Left ventricle myocardium inferior (tissue), 1 donor: ENCODE data around the gene SLC51A. TPM values are rescaled to one million over a fixed set of nuclear protein-coding genes. Genes with fewer than 3 reads are reported as not detected.

Experiments
- DNase-seq: peaks from one replicate; pipeline ENCODE4 v3.0.0-alpha.2; 2020
- H3K27ac ChIP-seq: fragments of 200-600 bp; replicated peaks from 2 replicates; pipeline ENCODE4 v1.8.0; 2021
- H3K27me3 ChIP-seq: fragments of 200-600 bp; 2 replicates; pipeline ENCODE4 v1.8.0; 2021; ENCODE audit warnings: low read depth
- H3K36me3 ChIP-seq: fragments of 200-600 bp; 2 replicates; pipeline ENCODE4 v1.8.0; 2021
- H3K4me1 ChIP-seq: fragments of 200-600 bp; 2 replicates; pipeline ENCODE4 v1.8.0; 2021
- H3K4me3 ChIP-seq: fragments of 200-600 bp; 2 replicates; pipeline ENCODE4 v1.8.0; 2021; ENCODE audit warnings: mild to moderate bottlenecking, moderate library complexity
- H3K9me3 ChIP-seq: fragments of 200-600 bp; replicated peaks from 2 replicates; pipeline ENCODE4 v1.8.0; 2021
- intact Hi-C: fragments of 100-400 bp; cut with micrococcal nuclease; formaldehyde crosslinking; loops from one replicate; pipeline ENCODE4 v1.11.0; 2022
- total RNA-seq: library from RNA; stranded (reverse); fragmentation: NEBNext Ultra II Directional; extraction: Animal tissue kit (Norgen Biotek cat#: 25700); gene quantifications from one replicate; pipeline ENCODE4 v1.2.1, GENCODE V29; 2021
- TF ChIP-seq, protein P1 (sequence below): fragments of 200-600 bp; IDR thresholded peaks from 2 replicates; pipeline ENCODE4 v1.8.0; 2021; ENCODE audit warnings: antibody characterized with exemption, mild to moderate bottlenecking, borderline replicate concordance
- donor health status: DM: no; HTN: yes; CAD: no; lungs with severe emphysema.

The SLC51A gene
- total RNA-seq, 1 donor from 2014 or later = not detected

DNA sequence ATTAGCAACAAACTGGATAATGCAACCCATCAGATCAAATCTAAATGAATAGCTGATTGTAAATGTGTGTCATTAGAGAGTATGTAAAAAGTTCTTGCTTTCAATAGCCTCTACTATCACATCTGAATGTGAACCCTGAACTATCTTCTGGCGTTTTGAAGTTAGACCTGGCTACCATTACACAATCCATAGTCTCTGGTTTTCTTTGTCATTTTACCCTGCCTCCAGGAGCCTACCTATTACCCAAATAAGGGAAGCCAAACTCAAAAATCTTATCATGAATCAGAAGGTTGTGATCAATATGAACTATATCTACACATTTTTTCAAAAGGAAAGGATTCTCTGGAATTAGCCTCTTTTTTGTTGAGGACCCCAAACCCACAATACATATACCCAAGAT, 39.4 kb downstream of the SLC51A start:
- H3K27ac ChIP-seq = no peak overlapping the region
- intact Hi-C loops = loop anchor here (10.0 kb wide), 1 partner anchor 259 kb away; the partner anchor contains the start of gene SMCO1
- DNase-seq = no peak
- H3K4me3 ChIP-seq = no peak overlapping the region
- TF ChIP-seq, protein P1, sequence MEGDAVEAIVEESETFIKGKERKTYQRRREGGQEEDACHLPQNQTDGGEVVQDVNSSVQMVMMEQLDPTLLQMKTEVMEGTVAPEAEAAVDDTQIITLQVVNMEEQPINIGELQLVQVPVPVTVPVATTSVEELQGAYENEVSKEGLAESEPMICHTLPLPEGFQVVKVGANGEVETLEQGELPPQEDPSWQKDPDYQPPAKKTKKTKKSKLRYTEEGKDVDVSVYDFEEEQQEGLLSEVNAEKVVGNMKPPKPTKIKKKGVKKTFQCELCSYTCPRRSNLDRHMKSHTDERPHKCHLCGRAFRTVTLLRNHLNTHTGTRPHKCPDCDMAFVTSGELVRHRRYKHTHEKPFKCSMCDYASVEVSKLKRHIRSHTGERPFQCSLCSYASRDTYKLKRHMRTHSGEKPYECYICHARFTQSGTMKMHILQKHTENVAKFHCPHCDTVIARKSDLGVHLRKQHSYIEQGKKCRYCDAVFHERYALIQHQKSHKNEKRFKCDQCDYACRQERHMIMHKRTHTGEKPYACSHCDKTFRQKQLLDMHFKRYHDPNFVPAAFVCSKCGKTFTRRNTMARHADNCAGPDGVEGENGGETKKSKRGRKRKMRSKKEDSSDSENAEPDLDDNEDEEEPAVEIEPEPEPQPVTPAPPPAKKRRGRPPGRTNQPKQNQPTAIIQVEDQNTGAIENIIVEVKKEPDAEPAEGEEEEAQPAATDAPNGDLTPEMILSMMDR = no peak
- H3K4me1 ChIP-seq = peaks cover 7% of the 10 kb centered on the region
- peaks cover 38% of the 10 kb centered on the region for H3K36me3 ChIP-seq
- no peaks in the 10 kb centered on the region for H3K27me3 ChIP-seq
- H3K9me3 ChIP-seq = no peaks in the 10 kb centered on the region

DNA sequence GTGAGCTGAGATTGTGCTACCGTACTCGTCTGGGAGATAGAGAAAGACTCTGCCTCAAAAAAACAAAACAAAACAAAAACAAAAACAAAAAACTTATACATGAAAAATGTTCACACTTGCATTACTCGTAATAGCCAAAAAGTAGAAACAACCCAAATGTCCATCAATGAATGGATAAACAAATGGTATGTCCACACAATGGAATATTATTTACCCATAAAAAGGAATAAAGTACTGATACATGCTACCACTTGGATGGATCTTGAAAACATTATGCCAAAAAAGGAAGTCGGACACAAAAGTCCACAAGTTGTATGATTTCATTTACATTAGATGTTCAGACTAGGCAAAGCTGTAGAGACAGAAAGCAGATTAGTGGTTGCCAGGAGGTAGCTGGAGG, 44.5 kb downstream of the SLC51A start:
- DNase-seq = no peak
- intact Hi-C loops = no loop called here
- TF ChIP-seq, protein P1 = no peak
- Histone ChIP-seq H3K36me3 (peaks cover 55% of the 10 kb centered on the region), H3K9me3 (no peaks in the 10 kb centered on the region), H3K27me3 (no peaks in the 10 kb centered on the region), H3K4me3 (no peak overlapping the region), H3K27ac (no peak overlapping the region), H3K4me1 (no peaks in the 10 kb centered on the region)

DNA sequence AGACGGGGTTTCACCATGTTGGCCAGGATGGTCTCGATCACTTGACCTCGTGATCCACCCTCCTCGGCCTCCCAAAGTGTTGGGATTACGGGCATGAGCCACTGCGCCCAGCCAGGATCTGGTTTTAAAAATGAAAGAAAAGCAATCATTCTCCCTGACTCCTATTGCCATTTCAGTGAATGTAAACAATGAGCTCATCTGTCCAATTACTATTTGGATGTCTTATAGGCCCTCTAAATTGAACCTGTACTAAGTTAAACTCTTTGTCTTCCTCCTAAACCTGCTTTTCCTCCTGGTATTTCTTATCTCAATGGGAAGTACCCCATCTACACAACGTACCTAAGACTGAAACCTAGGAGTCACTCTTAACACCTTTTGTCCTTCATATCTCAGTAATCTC, 47.5 kb downstream of the SLC51A start:
- no peak for DNase-seq
- TF ChIP-seq, protein P1 = no peak
- intact Hi-C loops = no loop called here
- no peak overlapping the region for H3K27ac ChIP-seq
- H3K4me1 ChIP-seq = peaks cover 11% of the 10 kb centered on the region
- H3K36me3 ChIP-seq = peaks cover 72% of the 10 kb centered on the region
- no peaks in the 10 kb centered on the region for H3K27me3 ChIP-seq
- no peaks in the 10 kb centered on the region for H3K9me3 ChIP-seq
- no peak overlapping the region for H3K4me3 ChIP-seq

DNA sequence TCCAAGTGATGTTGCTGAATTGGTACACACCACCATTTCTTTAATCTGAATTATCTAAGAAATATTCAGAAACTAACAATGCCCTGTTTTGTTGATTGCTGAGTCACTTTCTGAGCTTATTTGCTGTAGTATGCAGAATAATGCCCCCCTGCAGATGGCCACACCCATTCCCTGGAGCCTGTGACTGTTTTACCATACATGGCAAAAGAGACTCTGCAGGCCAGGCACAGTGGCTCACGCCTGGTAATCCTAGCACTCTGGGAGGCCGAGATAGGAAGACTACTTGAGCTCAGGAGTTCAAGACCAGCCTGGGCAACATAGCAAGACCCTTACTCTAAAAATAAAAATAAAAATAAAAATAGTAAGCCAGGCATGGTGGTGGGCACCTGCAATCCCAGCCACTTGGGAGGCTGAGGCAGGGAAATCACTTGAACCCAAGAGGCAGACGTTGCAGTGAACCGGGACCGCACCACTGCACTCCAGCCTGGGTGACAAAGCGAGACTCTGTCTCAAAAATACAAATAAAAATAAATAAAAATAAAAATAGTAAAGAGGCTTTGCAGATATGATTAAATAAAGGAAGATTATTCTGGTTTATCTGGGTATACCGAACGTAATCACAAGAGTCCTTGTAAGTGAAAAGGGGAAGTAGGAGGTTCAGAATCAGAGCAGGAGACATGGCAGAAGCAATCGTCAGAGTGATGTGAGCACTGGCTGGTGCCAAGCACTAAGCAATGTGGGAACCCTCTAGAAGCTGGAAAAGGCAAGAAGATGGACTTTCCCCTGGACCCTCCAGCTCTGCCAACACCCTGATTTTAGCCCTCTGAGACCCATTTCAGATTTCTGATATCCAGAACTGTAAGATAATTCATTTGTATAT, 52.2 kb downstream of the SLC51A start:
- Histone ChIP-seq H3K4me3 (no peak overlapping the region), H3K27ac (peak overlapping the region; percentile 40), H3K36me3 (peaks cover 79% of the 10 kb centered on the region), H3K9me3 (no peaks in the 10 kb centered on the region), H3K4me1 (peaks cover 33% of the 10 kb centered on the region), H3K27me3 (no peaks in the 10 kb centered on the region)
- TF ChIP-seq, protein P1 = no peak
- DNase-seq = no peak
- intact Hi-C loops = no loop called here

DNA sequence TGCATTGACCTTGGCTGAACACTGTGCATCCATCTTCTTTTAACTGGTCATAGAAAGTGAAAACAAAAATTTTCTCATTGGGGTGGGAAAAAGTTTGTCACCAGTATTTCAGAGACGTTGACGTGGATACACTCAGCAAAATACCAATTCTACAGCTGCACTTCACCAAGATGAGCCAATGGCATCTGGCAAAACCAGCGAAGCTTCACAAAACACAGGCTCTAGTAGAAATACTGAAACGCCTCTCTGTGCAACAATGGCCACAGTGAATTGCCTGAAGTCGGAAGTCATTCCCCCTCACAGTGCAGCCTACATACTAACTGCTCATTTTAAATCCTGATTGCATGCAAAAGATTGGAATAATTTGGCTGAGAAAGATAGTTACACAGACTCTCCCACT, 54.2 kb downstream of the SLC51A start:
- peaks cover 64% of the 10 kb centered on the region for H3K36me3 ChIP-seq
- intact Hi-C loops = no loop called here

More for the DNA sequence above, 54.2 kb downstream of the SLC51A start:
- Histone ChIP-seq H3K4me3 (no peak overlapping the region), H3K9me3 (no peaks in the 10 kb centered on the region), H3K27ac (no peak overlapping the region), H3K4me1 (peaks cover 51% of the 10 kb centered on the region), H3K27me3 (no peaks in the 10 kb centered on the region)
- TF ChIP-seq, protein P1 = no peak
- no peak for DNase-seq
